IPS-11a (cell line): ENCODE data around the gene RHBDL1.
A peak's percentile ranks its signal among the peaks of the same experiment; 100 is the strongest.

Experiments used
- H3K4me3 ChIP-seq: one replicate; pipeline ENCODE4 v1.5.1; 2013; ENCODE audit warnings: low read depth, low read length, control low read depth

The RHBDL1 gene

GRCh38 chr16:674968-675883, at the start of gene RHBDL1:
Gene RHBDL1, plus strand, starts transcription at chr16:675671. Its CDS starts 120 bp downstream, at chr16:675791.
- H3K4me3 ChIP-seq: peak within 1 kb of the TSS; percentile 41

- no peak overlapping the region for H3K4me3 ChIP-seq
Measured at GRCh38 chr16:625977-626765, 49.3 kb upstream of the RHBDL1 start.

GRCh38 chr16:626787-627453, 48.6 kb upstream of the RHBDL1 start:
- no peak overlapping the region for H3K4me3 ChIP-seq

- no peak overlapping the region for H3K4me3 ChIP-seq
Measured at GRCh38 chr16:627454-628239, 47.8 kb upstream of the RHBDL1 start.

- H3K4me3 ChIP-seq: no peak overlapping the region
Measured at GRCh38 chr16:628321-629061, 47.0 kb upstream of the RHBDL1 start.

GRCh38 chr16:629185-629832, 46.2 kb upstream of the RHBDL1 start:
- no peak overlapping the region for H3K4me3 ChIP-seq

GRCh38 chr16:629833-630248, 45.6 kb upstream of the RHBDL1 start:
- H3K4me3 ChIP-seq: no peak overlapping the region

GRCh38 chr16:630249-630814, 45.1 kb upstream of the RHBDL1 start:
- H3K4me3 ChIP-seq: no peak overlapping the region

- peak within 1 kb of the TSS; percentile 20 for H3K4me3 ChIP-seq
Measured at GRCh38 chr16:630815-631405, 44.6 kb upstream of the RHBDL1 start, which contains the start of gene WFIKKN1. Gene WFIKKN1, plus strand, starts transcription at chr16:630985. Its CDS starts 269 bp downstream, at chr16:631254.

- H3K4me3 ChIP-seq: no peak overlapping the region
Measured at GRCh38 chr16:631808-632358, 43.6 kb upstream of the RHBDL1 start.

- H3K4me3 ChIP-seq: no peak overlapping the region
Measured at GRCh38 chr16:632486-633335, 42.8 kb upstream of the RHBDL1 start.

- H3K4me3 ChIP-seq: no peak overlapping the region
Measured at GRCh38 chr16:633336-634050, 42.0 kb upstream of the RHBDL1 start.

GRCh38 chr16:634051-634670, 41.3 kb upstream of the RHBDL1 start:
- no peak overlapping the region for H3K4me3 ChIP-seq

- H3K4me3 ChIP-seq: no peak overlapping the region
Measured at GRCh38 chr16:634996-635395, 40.5 kb upstream of the RHBDL1 start.

- H3K4me3 ChIP-seq: peak overlapping the region; percentile 72
Measured at GRCh38 chr16:635573-636205, 39.8 kb upstream of the RHBDL1 start.
